SW 1271 (cell line): ENCODE data around the gene C12orf43.

Source experiments
- DNase-seq, 2 experiments: peaks; one replicate each; lab custom pipeline; 2025; lab: John Stamatoyannopoulos, UW

Gene C12orf43

DNA sequence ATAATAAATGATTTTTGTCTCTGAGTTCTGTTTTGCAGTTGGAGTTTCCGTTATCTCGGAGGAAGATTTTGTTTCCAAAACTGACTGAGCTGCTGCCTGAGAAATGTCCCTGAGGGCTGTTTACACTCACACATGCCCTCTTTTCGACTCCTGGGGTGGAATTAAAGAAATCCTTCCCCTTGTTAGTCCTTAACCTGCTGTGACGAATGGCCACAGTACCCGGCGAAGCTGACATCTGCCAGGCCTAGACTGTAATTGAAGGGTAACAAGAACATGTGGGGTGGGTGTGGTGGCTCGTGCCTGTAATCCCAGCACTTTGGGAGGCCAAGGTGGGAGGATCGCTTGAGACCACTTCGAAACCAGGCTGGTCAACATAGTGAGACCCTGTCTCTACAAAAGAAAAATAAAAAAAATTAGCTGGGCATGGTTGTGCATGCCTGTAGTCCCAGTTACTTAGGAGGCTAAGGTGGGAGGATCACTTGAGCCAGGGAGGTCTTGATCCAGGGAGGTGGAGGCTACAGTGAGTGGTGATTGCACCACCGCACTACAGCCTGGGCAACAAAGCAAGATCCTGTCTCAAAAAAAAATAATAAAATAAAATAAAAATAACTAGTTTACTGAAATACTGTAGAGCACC lies 14.4 kb upstream of the C12orf43 start:
- no peak for DNase-seq

DNA sequence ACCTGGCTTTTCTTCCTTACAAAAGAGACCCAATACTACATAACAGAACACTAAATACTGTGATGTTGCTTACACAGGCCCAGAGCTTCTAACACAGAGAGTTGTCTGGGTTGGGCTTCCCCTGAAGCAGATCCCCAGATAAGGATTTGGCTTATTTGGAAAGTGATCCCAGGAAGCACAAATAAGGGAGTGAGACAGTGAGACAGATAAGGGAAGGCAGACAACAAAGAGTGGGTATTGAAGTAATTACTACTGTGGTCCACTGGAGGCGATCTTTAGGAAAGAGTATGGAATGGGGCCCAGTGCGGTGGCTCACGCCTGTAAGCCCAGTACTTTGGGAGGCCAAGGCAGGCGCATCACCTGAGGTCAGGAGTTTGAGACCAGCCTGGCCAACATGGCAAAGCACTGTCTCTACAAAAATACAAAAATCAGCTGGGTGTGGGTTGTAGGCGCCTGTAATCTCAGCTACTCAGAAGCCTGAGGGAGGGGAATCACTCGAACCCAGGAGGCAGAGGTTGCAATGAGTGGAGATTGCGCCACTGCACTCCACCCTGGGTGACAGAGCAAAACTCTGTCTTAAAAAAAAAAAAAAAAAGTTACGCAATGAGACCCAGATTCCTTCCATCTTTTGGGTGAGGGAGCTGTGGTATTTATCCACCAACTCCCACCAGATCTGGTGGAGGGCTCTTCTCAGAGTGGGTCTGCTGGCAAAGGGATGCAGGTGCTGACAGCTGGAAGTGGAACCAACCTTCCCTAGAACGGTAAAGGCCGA lies 10.2 kb upstream of the C12orf43 start:
- no peak for DNase-seq

DNA sequence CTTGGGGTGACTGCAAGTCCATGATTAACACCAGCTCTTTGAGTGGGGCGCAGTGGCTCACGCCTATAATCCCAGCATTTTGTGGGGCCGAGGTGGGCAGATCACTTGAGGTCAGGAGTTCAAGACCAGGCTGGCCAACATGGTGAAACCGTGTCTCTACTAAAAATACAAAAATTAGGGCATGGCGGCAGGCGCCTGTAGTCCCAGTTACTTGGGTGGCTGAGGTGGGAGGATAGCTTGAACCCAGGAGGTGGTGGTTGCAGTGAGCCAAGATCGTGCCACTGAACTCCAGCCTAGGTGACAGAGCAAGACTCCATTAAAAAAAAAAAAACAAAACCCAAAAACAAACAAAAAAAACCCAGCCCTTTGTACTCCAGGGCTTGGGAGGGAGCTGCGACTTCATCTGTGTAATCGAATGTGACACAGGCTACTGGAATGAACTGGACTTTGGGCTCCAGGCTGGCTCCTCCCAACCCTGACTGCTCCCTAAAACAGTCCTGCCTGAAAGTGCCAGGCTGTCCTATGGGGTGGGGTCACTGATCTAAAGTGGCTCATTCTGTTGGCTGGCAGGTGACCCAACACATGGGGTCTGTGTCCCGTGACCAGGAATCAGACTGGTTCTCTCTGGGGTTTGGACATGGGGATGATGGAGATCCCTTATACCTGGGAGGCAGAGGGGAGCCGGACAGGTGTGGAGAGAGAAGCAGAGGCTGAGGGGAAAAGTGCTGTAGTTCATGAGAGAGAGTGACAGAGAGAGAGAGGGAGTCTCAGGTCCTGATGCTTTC lies 9.3 kb upstream of the C12orf43 start:
- no peak for DNase-seq

DNA sequence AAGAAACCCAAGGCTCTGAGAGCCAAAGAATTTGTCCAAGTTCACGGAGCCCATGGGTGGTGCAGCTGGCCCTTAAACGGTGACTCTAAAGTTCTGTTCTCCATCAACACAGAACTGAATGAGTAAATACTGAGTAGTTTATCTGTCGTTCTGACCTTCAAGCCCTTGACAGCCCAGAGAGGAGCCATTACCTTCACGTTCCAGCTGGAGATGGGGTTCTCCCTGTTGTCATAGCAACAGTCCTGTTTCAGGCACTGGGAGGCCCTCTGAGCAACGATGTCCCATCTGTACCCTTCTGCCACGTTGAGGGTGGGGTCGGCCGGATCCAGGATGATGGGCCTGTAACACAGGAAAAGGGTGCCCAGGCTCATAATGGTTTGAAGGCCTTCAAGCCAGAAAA lies 7.5 kb upstream of the C12orf43 start:
- DNase-seq: no peak

DNA sequence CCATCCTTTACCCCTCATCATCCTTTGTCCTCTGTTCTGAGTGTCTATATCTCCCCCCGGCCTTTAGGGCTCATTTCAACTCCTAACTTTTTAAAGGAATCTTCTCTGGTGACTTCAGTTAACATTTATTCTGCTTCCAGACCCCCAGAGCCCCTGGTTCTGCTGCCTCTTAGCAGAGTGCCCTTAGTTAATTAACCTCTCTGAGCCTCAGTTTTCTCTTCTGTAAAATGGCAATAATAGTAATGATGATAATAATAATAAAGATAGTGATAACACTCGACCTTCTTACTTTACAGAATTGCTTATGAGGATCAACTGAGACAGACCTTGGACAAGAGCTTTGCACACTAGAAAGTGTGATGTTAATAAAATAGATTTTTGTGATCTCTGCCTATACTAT lies 6.4 kb upstream of the C12orf43 start:
- no peak for DNase-seq

DNA sequence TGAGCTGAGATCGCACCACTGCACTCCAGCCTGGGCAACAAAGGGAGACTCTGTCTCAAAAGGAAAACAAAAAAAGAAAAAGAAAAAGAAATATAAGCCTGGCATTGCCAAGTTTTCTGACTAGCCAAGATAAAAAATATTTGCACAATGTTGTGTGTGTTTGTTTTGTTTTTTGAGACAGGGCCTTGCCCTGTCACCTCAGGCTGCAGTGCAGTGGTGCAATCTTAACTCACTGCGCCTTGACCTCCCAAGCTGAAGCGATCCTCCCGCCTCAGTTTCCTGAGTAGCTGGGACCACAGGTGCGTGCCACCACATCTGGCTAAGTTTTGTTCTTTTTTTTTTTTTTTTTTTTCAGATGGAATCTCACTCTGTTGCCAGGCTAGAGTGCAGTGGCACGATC lies 5.5 kb upstream of the C12orf43 start:
- DNase-seq: no peak

DNA sequence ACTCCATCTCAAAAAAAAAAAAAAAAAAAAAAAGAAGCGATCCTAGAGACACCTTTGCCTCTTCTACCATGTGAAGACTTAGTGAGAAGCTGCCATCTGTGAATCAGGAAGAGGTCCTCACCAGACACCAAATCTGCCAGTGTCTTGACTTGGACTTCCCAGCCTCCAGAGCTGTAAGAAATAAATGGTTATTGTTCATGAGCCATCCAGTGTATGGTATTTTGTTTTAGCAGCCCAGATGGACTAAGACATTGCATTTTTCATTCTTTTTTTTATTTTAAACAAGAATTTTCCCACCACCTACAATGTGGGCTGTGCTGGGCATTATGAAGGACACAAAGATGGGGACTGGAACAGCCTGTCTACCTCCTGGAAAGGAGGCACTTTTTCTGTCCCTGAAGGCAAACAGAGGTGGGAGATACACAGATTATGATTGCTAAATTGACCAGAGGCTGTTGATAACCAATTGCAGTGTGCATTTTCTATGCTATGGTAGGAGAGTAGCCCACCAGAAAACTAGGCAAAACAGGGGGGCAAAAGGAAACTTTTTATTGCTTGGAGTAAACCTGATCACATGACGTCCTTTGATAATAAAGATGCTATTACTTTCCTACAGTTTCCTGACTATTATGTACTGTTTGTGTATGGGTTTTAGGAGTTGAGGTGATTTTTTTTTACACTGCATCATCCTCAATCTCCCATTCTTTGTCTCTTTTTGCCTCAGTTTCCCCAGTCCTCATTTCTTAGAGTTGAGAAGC lies 2.8 kb upstream of the C12orf43 start:
- no peak for DNase-seq

DNA sequence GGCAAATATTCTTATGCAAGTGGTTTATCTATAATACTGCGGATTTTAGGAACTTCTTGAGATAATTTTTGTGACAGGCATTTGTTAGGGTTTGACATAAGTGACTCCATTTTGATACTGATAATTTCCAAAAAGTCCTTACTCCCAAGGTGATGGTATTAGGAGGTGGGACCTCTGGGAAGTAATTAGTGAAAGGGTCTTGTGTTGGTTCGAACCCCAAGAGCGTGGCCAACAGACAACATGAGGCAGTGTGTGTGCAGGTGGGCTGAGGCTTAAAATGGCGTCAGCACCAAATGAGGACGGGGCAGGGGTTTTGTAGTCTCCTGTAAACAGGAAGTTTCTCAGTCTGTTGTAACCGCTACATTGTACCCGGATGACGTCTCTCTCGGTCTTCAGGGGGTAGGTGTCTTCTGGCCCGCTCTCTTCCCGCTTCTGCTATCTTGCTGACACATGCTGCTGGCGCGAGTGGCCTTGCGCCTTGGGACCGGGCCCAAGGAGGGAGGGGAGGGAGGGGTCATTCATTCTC lies 1.7 kb upstream of the C12orf43 start:
- no peak for DNase-seq

DNA sequence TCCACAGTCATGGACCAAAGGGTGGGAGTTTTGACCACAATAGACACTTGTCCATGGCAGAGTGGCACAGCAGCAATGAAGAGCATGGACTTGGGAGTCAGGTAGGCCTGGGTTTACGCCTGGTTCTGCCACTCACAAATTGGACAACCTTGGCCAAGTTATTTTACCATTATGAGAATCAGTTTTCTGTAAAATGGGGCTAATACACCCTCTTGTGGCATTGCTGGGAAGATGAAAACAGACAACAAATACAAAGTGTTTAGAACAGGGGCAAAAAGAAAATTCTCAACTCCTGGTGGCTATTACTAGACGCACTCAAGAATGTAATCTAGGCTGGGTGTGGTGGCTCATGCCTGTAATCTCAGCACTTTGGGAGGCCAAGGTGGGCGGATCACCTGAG lies 2.6 kb downstream of the C12orf43 start:
- peak in 1 of 2 experiments; percentile 13 for DNase-seq

DNA sequence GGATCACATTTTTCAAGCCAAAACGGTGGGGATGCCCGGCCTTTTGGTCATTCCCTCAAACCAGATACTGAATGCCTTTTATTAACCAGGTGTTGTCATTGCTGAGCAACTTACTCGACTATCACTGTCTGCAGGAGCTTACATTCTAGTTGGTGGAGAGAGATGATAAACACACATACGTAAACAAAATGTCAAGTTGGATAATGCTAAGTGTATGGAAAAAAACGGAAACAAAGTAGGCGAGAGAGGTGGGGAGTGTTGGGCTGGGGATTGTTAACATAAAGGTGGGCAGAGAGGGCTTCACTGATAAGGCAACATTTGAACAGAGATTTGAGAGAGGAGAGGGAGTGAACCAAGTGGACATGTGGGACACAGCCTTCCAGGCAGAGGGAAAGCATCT lies 4.5 kb downstream of the C12orf43 start:
- DNase-seq: no peak

DNA sequence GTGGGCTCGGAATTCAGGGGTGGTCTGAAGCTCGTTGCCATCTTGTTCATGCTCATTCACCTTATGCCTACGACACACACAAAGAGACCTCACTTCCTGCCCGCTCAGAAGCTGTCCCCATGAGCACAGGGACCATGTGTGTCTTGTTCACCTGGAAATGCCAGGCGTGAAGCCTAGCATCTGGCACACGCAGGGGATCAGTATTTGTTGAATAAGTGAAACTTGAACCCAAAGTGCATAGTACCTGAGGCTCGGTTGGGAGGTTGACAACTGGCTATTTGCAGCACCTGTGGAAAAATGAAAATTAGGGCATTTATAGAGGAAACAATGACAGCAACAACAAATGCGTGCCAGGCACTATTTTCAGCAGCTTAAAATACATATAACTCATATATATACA lies 5.4 kb downstream of the C12orf43 start:
- DNase-seq: no peak

DNA sequence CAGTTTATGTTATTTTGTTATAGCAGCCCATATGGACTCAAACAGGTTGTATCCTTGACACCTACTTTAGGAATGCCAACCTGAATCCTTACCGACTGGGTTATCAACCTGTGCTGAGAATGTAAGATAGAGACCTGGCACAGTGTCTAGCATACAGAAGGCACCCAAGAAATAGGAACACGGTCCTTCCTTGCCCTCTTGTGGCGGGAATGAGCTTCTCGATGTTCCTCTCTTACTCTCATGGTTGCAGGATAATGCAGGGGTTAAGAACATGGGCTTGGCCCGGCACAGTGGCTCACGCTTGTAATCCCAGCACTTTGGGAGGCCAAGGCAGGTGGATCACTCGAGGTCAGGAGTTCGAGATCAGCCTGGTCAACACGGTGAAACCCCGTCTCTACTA lies 6.5 kb downstream of the C12orf43 start:
- peak; percentile 15 to 67 for DNase-seq

DNA sequence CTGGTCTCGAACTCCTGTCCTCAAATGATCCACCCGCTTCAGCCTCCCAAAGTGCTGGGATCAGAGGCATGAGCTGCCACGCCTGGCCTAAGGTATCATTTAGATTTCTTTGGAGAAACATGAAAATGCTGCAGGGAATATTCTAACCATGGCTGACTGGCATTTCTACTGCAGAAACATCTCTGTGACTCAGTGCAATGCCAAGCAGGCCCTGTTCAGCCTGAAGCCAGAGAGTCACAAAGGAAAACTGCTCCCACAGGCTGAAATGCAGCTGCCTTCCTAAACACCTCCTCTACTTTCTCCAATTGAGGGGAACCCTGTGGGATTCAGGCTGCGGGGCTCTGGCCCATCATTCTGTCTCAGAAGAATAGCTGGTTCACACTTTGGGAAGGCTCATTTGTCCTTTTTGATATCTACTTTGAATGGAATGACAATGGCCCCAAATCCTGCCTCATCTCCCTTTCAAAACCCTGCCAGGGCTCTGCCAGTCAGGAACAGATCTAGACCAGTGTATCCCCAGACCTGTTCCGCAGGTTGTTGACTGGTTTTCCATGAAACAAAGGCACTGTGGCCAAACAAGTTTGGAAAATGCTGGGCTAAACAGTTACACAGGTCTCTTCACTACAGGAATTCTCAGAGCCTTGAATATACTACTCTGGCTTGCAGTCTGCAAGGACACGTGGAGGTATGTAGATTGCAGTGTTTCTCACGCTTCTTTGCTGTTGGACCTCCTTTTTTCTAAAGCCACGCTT lies 7.8 kb downstream of the C12orf43 start:
- DNase-seq: no peak

DNA sequence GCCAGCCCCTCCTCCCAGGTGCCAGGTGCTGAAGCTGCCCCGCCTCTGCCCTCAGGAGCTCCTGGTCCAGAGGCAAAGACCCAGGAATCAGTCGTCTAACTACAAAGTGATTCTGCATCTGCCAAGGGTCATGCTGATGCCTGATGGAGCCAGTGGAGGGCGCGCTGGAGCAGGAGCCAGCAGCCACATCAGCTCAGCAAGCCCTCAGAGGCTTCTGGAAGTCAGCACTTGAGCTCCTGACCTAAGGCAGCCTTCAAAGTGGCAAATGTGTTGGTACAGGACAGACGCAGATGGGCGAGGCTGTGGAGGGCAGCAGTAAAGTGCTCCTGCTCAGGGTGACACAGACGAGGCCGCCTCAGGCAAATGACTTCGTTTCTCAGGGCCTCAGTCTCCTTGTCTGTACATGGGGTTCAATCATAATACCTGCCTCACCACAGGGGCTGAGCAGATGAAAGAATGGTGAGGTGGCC lies 10.9 kb downstream of the C12orf43 start:
- peak in 1 of 2 experiments; percentile 34 for DNase-seq

DNA sequence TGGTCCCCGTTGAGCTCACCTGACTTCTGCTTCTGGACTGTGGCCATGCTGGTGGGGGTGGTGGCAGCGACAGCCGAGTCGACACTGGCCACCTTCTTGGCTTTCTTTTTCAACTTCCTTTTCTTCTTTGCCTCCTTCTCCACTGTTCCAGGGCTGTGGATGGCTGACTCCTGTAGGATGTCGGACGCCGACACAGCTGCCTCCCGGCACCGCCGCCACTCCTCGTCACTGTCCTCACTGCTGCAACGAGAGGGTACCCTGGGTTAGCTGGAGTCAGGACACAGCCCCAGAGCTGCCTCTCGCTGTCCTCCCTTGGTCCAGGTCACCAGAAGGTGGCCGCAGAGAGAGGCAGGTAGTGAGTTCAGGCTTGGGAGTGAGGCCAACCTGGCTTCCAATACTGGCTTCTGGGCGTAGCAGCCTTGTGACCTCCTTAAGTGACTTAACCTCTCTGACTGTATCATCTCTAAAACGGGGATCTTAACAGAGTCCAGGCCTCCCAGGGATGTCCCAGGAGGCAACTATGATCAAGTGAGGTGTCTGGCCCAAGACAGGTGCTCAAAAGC lies 12.0 kb downstream of the C12orf43 start:
- no peak for DNase-seq

DNA sequence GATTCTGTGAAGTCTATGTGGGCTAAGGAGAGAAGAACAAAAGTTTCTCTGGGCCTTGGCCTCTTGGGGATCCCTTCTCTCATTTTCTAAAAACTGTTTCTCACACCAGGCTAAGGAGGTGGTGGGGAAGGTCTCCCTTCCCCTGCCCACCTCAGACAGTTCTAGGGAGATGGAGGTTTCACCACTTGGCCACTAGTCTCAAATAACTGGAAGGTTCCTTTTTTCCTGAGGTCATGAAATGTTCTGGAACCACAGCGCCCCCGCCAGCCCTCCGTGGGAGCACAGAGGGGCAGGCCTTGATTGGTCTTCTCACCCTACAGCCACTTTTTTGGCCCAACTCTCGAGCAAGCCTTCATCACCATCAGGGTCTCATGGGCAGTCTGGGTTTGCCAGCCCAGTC lies 12.6 kb downstream of the C12orf43 start:
- DNase-seq: no peak

DNA sequence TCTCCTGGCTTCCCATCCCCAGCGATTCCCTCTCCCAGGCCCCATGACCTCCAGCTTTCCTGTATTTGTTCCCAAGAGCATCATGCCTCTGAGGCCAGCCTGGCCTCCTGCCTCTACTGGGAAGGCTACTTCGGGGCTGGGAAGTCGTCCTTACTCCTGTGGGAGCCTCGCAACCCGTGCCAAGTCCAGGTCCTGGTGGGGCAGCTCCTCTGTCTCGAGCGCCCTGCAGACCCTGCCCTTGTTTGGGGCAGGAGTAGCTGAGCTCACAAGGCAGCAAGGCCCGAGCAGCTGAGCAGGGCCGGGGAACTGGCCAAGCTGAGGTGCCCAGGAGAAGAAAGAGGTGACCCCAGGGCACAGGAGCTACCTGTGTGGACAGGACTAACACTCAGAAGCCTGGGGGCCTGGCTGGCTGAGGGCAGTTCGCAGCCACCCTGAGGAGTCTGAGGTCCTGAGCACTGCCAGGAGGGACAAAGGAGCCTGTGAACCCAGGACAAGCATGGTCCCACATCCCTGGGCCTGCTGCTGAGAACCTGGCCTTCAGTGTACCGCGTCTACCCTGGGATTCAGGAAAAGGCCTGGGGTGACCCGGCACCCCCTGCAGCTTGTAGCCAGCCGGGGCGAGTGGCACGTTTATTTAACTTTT lies 14.3 kb downstream of the C12orf43 start:
- DNase-seq: no peak

DNA sequence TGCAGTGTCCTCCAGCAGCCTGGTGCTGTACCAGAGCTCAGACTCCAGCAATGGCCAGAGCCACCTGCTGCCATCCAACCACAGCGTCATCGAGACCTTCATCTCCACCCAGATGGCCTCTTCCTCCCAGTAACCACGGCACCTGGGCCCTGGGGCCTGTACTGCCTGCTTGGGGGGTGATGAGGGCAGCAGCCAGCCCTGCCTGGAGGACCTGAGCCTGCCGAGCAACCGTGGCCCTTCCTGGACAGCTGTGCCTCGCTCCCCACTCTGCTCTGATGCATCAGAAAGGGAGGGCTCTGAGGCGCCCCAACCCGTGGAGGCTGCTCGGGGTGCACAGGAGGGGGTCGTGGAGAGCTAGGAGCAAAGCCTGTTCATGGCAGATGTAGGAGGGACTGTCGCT lies 15.2 kb downstream of the C12orf43 start:
- no peak for DNase-seq

DNA sequence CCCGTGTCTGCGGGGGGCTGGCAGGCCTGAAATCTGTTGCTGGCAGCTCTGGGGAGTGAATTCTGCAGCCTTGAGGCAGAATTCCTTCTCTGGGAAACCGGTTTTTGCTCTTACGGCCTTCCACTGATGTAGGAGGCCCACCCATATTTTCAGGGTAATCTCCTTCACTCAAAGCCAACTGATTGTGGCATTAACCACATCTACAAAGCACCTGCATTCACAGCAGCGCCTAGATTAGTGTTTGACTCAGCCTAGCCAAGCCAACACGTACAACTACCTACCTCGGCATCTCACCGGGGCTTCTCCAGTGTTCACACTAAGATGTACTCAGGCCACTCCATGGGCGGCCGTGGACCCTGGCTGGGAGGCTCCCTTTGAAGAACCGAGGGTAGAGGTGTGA lies 15.8 kb downstream of the C12orf43 start:
- DNase-seq: no peak
